ENCODE results near the gene ABCG1.

ABCG1 gene

DNA sequence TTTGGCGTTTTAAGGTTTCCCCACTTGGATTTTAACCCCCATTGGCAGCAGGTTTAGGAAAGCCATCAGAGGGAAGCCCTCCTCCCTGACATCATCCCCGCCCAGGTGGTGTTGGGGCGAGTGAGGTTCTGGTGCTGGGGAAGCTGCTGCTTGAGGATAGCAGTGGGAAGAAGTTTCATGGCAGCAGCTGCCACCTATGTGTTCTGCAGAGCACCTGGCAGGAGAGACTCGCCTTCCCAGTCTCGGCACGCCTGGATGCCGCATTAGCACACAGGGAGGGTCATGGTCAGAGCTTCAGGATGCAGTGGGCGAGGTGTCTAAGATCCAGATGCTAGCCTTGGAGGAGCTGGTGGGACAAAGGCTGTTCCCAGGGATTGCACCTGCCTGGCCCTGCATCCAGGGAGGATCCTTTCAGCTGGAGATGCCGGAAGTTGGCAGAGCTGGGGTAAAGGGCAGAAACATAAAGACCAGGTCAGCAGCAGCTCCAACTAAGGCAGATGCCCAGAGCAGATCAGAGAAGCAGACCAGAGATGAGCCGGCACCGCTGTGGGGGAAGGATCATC is 33.9 kb downstream of the ABCG1 start:
- TF ChIP-seq GATA2 (IDR thresholded peaks at IDR 0.05; ENCODE audit: low read depth, low read length) (no peak), GATA3 (IDR thresholded peaks at IDR 0.05; ENCODE audit: low read depth, low read length) (no peak)

DNA sequence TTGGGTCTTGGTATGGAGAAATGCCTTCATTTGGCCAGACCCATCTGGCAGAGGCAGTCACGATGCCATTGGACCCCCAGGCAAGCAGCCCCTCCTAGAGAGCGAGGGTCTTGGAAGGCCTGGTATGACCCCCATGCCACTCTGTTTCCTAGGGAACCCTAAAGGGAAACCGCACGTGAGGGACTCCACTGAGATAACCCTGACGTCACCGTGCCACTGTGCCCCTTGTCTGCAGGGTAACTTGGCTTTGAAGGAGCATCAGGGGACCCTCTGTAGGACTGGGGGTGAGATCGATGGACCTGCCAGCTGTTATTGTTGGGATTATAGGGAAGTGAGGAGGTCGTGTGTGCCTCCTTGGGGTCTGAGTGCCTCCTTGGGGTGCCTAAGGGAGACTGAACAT is 34.5 kb downstream of the ABCG1 start:
- no peak for TF ChIP-seq GATA2 (IDR thresholded peaks at IDR 0.05; ENCODE audit: low read depth, low read length)
- no peak for TF ChIP-seq GATA3 (IDR thresholded peaks at IDR 0.05; ENCODE audit: low read depth, low read length)

DNA sequence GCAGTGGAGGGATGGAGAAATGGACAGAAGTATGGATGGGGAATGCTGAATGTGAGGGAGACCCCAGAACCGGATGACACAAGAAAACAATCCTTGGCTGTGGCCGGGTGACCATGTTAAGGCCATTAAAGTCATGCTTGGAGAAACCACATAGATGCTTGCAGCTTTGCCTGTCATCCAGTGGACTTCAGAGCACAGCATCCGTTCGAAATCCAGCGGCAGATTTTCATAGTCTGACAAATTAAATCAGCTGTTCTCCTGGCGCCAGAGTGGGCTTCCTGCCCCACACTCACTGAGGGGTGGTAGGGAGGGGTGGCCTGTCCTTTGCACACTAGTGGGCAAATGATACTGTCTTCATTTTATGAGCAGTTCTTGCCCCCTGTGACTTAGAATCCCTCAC is 35.1 kb downstream of the ABCG1 start:
- TF ChIP-seq GATA3 (IDR thresholded peaks at IDR 0.05; ENCODE audit: low read depth, low read length): no peak
- no peak for TF ChIP-seq GATA2 (IDR thresholded peaks at IDR 0.05; ENCODE audit: low read depth, low read length)

DNA sequence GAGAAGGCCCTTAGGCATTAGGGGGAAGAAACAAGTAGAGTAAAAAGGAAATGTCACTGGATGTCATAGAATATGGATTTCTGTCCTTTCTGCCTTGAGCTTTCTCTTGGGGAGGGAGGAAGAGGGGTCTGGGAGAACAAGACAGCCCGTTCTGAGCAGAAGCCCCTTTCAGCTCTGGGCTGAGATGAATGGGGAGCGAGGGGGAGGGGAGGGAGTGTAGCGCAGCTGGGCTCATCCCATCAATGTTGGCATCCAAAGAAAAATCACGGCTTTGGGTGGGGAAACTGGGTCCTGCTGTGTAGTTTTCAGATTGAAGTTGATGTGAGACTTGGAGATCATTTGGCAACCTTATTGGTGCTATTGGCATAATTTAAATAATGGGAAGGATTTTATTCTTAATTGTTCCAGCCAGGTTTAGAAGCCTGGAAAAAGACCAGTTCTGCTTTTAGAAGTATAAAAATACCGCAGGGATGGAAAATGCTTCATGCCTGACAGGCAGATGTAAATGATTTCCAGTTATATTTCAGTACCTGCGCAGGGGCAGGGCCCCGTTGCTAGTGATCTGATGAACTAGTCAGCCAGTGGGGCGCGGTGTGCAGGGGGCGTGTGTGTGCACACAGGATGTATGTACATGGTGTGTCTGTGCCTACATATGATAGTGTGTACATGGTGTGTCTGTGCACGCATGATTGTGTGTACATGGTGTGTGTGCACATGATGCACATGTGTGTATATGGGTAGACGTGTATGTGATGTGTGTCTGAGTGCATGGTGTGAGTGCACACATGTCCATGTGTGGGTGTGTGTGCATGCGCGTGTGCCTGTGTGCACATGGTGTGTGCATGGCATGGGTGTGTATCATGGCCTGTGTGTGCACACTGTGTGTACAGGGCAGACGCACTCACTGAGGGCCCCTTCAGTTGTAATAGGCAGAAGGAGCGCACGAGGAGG is 36.0 kb downstream of the ABCG1 start:
- TF ChIP-seq GATA2 (IDR thresholded peaks at IDR 0.05; ENCODE audit: low read depth, low read length) (no peak), GATA3 (IDR thresholded peaks at IDR 0.05; ENCODE audit: low read depth, low read length) (no peak)

DNA sequence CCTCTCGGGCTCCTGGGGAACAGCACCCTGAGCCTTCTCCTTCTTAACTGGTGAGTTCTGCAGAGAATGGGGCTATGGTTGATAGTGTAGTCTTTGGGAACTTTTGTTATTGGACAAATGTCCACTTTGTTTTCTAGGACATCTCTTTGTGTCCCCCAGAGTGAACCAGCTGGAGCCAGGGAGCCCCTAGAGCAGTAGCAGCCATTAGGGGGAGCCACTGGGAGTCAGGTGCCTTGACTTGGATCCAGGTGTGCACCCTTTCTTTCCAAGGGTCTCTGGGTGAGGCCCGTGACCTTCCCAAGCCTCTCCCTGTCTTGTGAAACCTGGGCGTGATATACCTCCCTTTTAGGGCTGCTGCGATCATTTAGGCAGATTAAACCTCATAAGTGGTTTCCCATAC is 36.9 kb downstream of the ABCG1 start:
- no peak for TF ChIP-seq GATA3 (IDR thresholded peaks at IDR 0.05; ENCODE audit: low read depth, low read length)
- no peak for TF ChIP-seq GATA2 (IDR thresholded peaks at IDR 0.05; ENCODE audit: low read depth, low read length)

DNA sequence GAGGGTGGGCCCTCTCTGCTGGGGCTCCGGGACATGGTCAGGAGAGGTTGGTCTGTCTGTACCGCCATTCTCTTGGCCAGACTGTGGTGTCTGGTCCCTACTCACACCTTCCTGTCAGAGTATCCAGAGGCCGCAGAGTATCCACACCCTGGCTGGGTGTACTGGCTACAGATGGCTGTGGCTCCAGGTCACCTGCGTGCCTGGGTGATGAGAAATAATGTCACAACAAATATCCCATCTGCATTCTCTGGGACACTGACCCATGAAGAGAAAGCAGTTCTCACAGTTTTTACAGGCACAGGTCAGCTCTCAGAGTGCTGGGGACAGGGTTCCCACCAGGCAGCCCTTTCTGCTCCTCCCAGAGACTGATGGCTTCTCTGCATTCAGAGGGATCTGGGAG is 37.4 kb downstream of the ABCG1 start:
- TF ChIP-seq GATA3 (IDR thresholded peaks at IDR 0.05; ENCODE audit: low read depth, low read length) (no peak), GATA2 (IDR thresholded peaks at IDR 0.05; ENCODE audit: low read depth, low read length) (no peak)

DNA sequence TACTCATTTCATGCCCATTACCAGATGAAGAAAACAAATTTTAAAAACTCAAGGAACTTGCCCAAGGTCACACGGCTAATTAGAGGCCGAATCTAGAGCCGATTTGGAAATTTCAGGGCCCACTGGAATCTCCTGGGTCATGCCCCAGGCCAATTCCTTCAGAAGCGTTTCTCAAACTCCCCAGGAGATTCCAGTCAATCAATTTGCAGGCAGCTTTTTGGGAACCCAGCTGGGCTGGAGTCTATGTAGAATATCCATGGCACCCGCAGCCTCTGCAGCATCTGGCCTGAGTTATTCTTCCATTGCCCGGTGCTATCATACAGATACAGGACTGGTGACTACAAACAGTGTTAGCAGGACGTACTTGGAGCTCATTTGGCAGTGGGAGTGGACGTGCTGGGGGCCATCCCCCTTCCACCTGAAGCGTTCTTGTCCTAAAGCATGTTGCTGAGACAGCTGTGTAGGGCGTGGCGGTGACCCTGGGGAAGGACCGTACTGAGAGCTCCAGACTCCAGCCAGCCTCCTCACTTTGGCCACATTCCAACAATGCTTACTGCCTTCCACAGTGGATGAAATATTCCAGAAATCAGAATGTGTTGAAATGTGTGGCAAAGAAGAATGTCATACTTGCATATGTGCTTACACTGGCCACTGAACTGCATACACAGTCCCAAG is 38.3 kb downstream of the ABCG1 start:
- TF ChIP-seq GATA2 (IDR thresholded peaks at IDR 0.05; ENCODE audit: low read depth, low read length) (no peak), GATA3 (IDR thresholded peaks at IDR 0.05; ENCODE audit: low read depth, low read length) (no peak)

DNA sequence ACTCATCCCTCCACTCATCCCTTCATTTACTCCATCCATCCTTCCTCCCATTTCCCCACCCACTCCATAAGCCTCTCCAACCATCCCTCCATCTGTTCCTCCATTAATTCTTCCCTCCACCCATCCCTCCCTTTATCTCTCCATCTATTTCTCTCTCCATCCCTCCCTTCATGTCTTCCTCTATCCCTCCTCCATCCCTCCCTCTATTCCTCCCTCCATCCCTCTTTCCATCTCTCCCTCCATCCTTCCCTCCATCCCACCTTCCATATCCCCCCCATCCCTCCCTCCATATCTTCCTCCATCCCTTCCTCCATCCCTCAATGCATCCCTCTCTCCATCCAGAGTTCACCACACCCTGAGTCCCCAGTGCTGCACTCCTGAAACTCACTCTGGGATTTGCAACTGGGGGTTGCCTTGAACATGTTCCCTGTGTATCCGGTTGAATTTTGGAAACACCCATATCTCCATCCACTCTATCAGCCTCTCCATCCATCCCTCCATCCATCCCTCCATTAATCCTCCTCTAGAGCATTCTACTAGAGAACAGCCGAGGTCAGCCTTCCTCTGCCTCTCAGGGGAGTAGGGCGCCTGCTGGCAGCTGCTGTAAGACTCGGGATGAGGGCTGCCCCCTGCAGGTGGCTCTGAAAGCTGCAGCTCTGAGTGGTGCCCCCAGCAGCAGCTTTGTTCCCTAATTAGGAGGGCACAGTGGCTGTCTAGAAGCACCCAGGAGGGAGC is 39.4 kb downstream of the ABCG1 start:
- TF ChIP-seq GATA2 (IDR thresholded peaks at IDR 0.05; ENCODE audit: low read depth, low read length) (no peak), GATA3 (IDR thresholded peaks at IDR 0.05; ENCODE audit: low read depth, low read length) (no peak)

DNA sequence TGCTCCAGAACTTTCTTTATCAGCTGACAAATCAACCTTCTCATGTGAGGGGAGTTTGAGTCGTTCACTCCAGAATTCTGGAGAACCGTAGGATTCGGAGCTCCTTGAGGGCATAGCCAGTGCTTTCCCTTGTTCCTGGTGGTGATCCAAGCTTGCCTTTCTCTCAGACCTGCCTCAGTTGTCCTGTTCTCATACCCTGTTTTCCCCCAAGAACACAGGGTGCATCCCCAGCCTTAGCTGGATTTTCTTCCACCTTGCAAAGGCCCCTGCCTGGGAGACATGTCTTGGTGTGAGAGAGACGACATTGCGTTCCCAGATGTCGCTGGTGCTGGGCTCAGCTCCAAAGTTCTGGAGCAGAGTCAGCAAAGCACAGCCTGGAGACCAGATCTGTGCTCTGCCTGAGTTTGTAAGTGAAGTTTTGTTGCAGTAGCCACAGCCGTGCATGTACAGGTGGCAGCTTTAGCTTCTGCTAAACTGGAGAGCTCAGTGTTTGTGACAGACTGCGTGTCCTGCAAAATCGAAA is 40.0 kb downstream of the ABCG1 start:
- TF ChIP-seq GATA3 (IDR thresholded peaks at IDR 0.05; ENCODE audit: low read depth, low read length): no peak
- TF ChIP-seq GATA2 (IDR thresholded peaks at IDR 0.05; ENCODE audit: low read depth, low read length): no peak

DNA sequence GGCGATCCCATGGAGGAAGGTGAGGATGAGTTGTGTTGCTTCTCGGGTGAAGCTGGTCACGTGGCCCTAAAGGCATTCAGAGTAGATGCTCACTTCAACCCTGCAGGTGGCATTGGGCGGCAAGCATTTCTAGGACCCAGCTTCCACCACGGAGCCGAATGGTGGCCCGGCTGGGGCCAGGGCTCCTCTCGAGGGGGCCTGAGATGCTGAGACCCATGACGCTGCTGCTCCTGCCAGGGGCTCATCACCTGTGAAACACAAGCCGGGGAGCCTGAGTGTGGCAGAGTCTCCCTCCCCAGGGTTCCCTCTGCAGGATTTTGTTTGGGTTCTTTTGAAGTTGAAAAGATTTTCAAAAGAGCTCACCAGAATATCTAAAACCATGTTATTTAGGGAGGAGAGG is 41.2 kb downstream of the ABCG1 start:
- TF ChIP-seq GATA2 (IDR thresholded peaks at IDR 0.05; ENCODE audit: low read depth, low read length) (no peak), GATA3 (IDR thresholded peaks at IDR 0.05; ENCODE audit: low read depth, low read length) (no peak)

DNA sequence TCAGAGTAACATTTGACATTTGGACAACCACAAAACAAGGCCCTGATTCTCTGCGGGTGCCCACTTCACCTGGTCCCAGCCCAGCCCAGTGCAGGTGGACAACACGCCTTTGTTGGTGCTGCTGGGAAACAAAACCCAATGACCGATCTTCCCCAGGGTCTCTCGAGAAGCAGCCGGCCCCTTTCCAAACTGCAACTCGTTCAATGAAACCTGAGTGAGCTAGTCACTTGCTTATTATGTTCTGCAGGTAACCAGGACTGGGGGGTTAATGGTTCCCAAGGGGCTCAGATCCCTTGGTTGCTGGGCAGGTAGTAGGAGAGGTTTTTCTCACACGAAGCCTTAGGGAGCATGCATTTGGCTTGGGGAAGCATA is 42.9 kb downstream of the ABCG1 start:
- no peak for TF ChIP-seq GATA3 (IDR thresholded peaks at IDR 0.05; ENCODE audit: low read depth, low read length)
- no peak for TF ChIP-seq GATA2 (IDR thresholded peaks at IDR 0.05; ENCODE audit: low read depth, low read length)

DNA sequence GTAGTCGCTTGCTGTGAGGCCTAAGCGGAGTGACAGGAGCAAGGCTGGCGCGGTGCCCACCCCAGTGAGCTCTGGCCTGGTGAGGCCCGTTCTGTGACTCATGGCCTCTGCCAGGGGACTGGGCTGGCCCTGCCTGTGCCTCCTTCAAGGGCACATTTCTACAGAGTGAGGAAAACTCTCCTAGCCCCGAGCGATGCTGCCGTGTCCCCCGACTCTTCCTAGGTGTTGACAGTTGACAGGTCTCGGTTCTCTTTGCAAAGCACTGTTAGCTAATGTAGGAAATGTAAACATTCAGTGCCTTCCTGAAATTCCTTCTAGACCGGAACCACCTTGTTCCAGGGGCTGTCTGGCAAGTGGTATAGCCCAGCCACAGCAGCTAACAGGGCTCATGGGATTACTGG is 43.9 kb downstream of the ABCG1 start:
- no peak for TF ChIP-seq GATA3 (IDR thresholded peaks at IDR 0.05; ENCODE audit: low read depth, low read length)
- no peak for TF ChIP-seq GATA2 (IDR thresholded peaks at IDR 0.05; ENCODE audit: low read depth, low read length)

DNA sequence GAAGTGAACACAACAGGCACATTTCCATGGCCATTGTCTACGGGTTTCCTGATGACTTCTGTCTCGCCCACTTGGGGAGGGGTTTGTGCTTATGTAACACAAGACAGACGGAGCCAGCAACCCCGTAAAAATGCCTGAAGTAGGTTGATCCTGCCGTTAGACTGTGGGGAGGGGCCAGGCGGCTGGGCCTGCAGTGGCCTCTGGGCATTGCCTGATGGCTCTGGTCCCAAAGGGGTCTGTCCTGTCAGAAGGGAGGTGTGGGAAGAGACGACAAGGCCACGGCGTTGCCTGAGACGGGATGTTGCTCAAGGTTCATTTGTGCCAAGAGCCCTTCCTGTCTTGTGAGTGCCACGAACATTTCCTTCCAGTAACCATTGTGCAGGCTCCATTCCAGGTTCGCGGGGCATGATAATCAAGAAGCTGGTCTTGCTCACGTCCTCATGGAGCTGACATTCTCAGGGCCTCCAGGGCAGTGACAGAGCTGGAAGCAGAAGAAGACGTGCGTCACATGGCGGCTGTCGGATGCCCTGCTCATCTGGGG is 44.7 kb downstream of the ABCG1 start:
- TF ChIP-seq GATA2 (IDR thresholded peaks at IDR 0.05; ENCODE audit: low read depth, low read length): no peak
- no peak for TF ChIP-seq GATA3 (IDR thresholded peaks at IDR 0.05; ENCODE audit: low read depth, low read length)
